Breast epithelium (tissue), 3 donors: ENCODE data around the gene NIF3L1.

Source experiments
- CTCF ChIP-seq, 3 donors: fragments of 450-650 bp; IDR thresholded peaks; one replicate each; pipeline ENCODE4 v1.5.1; 2016 to 2017; ENCODE audit warnings: antibody characterized with exemption in 3 of 3, mild to moderate bottlenecking in 3 of 3, moderate library complexity in 3 of 3
- POLR2A ChIP-seq: fragments of 450-650 bp; IDR thresholded peaks from one replicate; pipeline ENCODE4 v1.6.1; 2016; ENCODE audit warnings: antibody characterized with exemption, mild to moderate bottlenecking, moderate library complexity
- POLR2AphosphoS5 ChIP-seq, 3 donors: sonication (generic); formaldehyde crosslinking; IDR thresholded peaks; one replicate each; pipeline ENCODE4 v1.6.1; 2017; ENCODE audit warnings: antibody characterized with exemption in 3 of 3

- TF ChIP-seq POLR2AphosphoS5 (IDR thresholded peaks at IDR 0.05): peak; percentile 100
- TF ChIP-seq CTCF (IDR thresholded peaks at IDR 0.05): no peak
- TF ChIP-seq POLR2A: peak; percentile 98
These were observed 24.8 kb upstream of the NIF3L1 start, which contains the start of gene CLK1 for GRCh38 chr2:200864176-200865034.
